Psoas muscle (tissue), 8 donors: ENCODE results near the gene ANKLE1. TPM values are rescaled to one million over a fixed set of nuclear protein-coding genes. Genes with fewer than 3 reads are reported as not detected.

Experiments
- ATAC-seq, 4 donors: fragments of 200-7000 bp; cut with Tn5 transposase; one replicate each; pipeline ENCODE4 v1.9.1; 2020; ENCODE audit warnings: moderate library complexity in 3 of 4, mild to moderate bottlenecking in 2 of 4
- DNase-seq, 2 donors: peaks; one replicate each; pipeline ENCODE4 v3.0.0-alpha.2; 2020
- H3K27ac ChIP-seq: fragments of 200-600 bp; one replicate; pipeline ENCODE4 v1.8.0; 2022
- H3K27me3 ChIP-seq, 3 donors: fragments of 200-600 bp in 1 of 3; one replicate each; pipeline versions ENCODE4 v1.6.1 to v1.8.0; 2013 to 2022; ENCODE audit warnings: low read length in 2 of 3, mild to moderate bottlenecking in 2 of 3, moderate library complexity in 1 of 3; ENCODE audit not compliant: insufficient read depth in 3 of 3
- H3K36me3 ChIP-seq, 2 donors: fragments of 200-600 bp in 1 of 2; one replicate each; pipeline versions ENCODE4 v1.6.1 to v1.8.0; 2013 to 2022; ENCODE audit warnings: low read depth in 1 of 2, mild to moderate bottlenecking in 1 of 2, moderate library complexity in 1 of 2; ENCODE audit not compliant: insufficient read depth in 1 of 2
- H3K4me1 ChIP-seq: fragments of 200-600 bp; one replicate; pipeline ENCODE4 v1.8.0; 2022
- H3K4me3 ChIP-seq: fragments of 200-600 bp; one replicate; pipeline ENCODE4 v1.8.0; 2022; ENCODE audit warnings: mild to moderate bottlenecking
- H3K9me3 ChIP-seq: fragments of 200-600 bp; one replicate; pipeline ENCODE4 v1.8.0; 2022
- CTCF ChIP-seq: fragments of 200-600 bp; IDR thresholded peaks from one replicate; pipeline ENCODE4 v1.8.0; 2022; ENCODE audit warnings: antibody characterized with exemption
- WGBS, 3 donors: extraction: QIAGEN DNeasy Blood & Tissue Kit; methylation state at CpG; one replicate each; pipeline versions ENCODE4 v1.1.6 to v1.1.7; 2013; 5-methylcytosine and 5-hydroxymethylcytosine counted together
- intact Hi-C, 2 donors: fragments of 100-400 bp; cut with DNase I; formaldehyde crosslinking; loops; one replicate each; pipeline versions ENCODE4 v1.11.0 to v1.14.2; 2022
- polyA plus RNA-seq, 3 donors: library from polyadenylated mRNA; stranded (reverse); fragments of 200-250 nt; gene quantifications; one replicate each; pipeline ENCODE4 v1.2.3, GENCODE V29; 2013
- total RNA-seq, 4 donors: library from RNA; stranded (reverse); fragmentation: NEBNext Ultra II Directional in 2 of 4; extraction: Animal tissue kit (Norgen Biotek cat#: 25700) in 2 of 4; gene quantifications; one replicate each; pipeline versions ENCODE4 v1.2.1 to v1.2.4, GENCODE V29; 2021 to 2023
- donor health status: healthy with polysubstance abuse.
- donor health status: DM: no; HTN: no; CAD: no; lungs with moderate emphysema.
- donor health status: Bipolar disorder and iron deficiency.
- donor health status: healthy.
- donor health status: DM: yes; HTN: yes; CAD: no.
- donor health status: DM: no; HTN: no; CAD: no.
- donor health status: DM: no; HTN: no; CAD: no.
- donor health status: DM: yes; HTN: yes; CAD: no.

Gene ANKLE1
- total and polyA plus RNA-seq, 7 donors = 0.07 to 0.26 (median 0.13) TPM; not detected in 2

GRCh38 chr19:17309198-17309964 lies 27.7 kb downstream of the ANKLE1 start, which contains the start of gene DDA1:
Gene DDA1 (plus strand): TSS chr19:17309563. CDS start chr19:17309655, 92 bp downstream.
- Histone ChIP-seq H3K9me3 (no peaks in the 10 kb centered on the region), H3K36me3 (peaks cover 0 to 9% of the 10 kb centered on the region in 2 donors), H3K27me3 (peaks cover 0 to 1% (median 0%) of the 10 kb centered on the region in 3 donors), H3K27ac (peak within 1 kb of the TSS; percentile 78), H3K4me3 (peak within 1 kb of the TSS; percentile 72), H3K4me1 (peaks cover 34% of the 10 kb centered on the region)
- WGBS, 3 donors = 1% methylated on average over 32 to 46 of the region's 46 CpGs
- intact Hi-C loops = no loop called here
- peak; percentile 99 for DNase-seq
- no peak for TF ChIP-seq CTCF
- peak; percentile 83 to 88 (median 84) for ATAC-seq

GRCh38 chr19:17309965-17310461 lies 28.3 kb downstream of the ANKLE1 start:
- peak overlapping the region; percentile 78 for H3K27ac ChIP-seq
- WGBS, 3 donors = 5 to 6% (median 5%) methylated on average over 23 of the region's 23 CpGs
- TF ChIP-seq CTCF = no peak
- H3K4me3 ChIP-seq = peak overlapping the region; percentile 72
- no peaks in the 10 kb centered on the region for H3K9me3 ChIP-seq
- peaks cover 0 to 1% (median 0%) of the 10 kb centered on the region in 3 donors for H3K27me3 ChIP-seq
- peaks cover 0 to 15% of the 10 kb centered on the region in 2 donors for H3K36me3 ChIP-seq
- DNase-seq (no peak), ATAC-seq (no peak)
- peaks cover 34% of the 10 kb centered on the region for H3K4me1 ChIP-seq
- intact Hi-C loops = no loop called here

- no peak for TF ChIP-seq CTCF
- 73 to 77% (median 75%) methylated on average over 11 of the region's 11 CpGs for WGBS, 3 donors
- Histone ChIP-seq H3K36me3 (peaks cover 0 to 29% of the 10 kb centered on the region in 2 donors), H3K9me3 (no peaks in the 10 kb centered on the region), H3K4me1 (peaks cover 29% of the 10 kb centered on the region), H3K27me3 (peaks cover 0 to 1% (median 0%) of the 10 kb centered on the region in 3 donors), H3K27ac (no peak overlapping the region), H3K4me3 (no peak overlapping the region)
- intact Hi-C loops = no loop called here
- ATAC-seq = no peak
- no peak for DNase-seq
These were observed 29.9 kb downstream of the ANKLE1 start for GRCh38 chr19:17311455-17312188.

DNA sequence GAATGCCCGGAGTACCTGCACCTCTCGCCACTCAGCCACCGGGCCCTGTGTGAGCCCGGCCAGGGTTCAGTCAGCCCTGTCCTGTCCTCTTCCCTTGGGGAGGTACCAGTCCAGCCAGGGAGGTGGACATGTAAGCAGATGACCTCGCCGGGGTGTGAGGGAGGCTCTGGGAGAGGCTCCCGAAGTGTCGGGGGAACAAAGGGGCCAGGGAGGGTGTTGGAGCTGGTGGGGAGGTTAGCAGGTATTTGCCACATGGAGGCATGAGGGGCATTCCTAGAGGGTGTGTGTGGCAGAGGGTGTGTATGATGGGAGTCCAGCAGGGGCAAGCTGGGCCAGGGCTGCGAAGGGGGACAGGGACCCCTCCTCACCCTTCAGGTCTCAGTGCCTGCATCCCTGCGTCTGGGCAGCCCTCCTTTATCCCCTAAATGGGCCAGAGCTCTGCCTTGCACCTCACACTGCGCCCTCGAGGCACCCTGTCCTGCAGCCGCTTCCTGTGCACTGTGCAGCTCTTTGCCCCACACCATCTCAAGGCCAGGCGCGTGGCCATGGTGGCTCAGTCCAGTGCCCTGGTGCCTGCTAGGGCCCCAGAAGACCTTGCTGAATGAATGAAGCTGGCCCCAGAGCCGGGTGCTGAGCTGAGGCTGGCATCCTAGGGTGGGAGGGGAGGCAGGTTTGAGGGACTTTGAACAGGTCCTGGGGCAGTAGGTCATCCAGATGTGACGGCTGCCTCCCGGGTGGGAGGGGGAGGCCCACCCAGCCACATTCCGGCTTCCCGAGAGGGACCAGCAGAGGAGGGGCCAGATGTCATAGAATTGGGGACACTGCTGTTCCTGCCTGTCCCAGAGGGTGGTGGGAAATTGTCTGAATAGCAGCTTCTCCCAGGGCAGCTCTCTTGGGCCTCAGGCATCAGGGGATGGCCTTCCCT lies 30.8 kb downstream of the ANKLE1 start:
- ATAC-seq (no peak), DNase-seq (no peak)
- no peak for TF ChIP-seq CTCF
- intact Hi-C loops = no loop called here
- WGBS, 3 donors = 82 to 86% (median 86%) methylated on average over 20 of the region's 20 CpGs
- Histone ChIP-seq H3K27me3 (peaks cover 0 to 1% (median 0%) of the 10 kb centered on the region in 3 donors), H3K36me3 (peaks cover 0 to 38% of the 10 kb centered on the region in 2 donors), H3K4me1 (peaks cover 22% of the 10 kb centered on the region), H3K4me3 (no peak overlapping the region), H3K27ac (no peak overlapping the region), H3K9me3 (no peaks in the 10 kb centered on the region)
